ENCODE measurements around the gene KCNQ5.

KCNQ5 gene

GRCh38 chr6:72810571-72811280 is 188.9 kb downstream of the KCNQ5 start:
- peak; percentile 30 for DNase-seq

DNA sequence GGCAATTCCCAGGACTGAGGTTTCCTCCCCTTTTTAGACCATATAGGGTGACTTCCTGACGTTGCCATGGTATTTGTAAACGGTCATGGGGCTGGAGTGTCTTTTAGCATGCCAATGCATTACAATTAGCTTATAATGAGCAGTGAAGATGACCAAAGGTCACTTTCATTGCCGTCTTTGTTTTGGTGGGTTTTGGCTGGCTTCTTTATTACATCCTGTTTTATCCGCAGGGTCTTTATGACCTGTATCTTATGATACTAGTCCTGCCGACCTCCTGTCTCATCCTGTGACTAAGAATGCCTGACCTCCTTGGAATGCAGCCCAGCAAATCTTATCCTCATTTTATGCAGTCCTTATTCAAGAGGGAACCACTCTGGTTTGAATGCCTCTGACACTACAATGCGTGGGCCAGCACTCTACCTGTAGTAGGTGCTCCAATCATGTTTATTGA is 190.1 kb downstream of the KCNQ5 start:
- DNase-seq, result peak; percentile 58

GRCh38 chr6:72813807-72814596 is 192.1 kb downstream of the KCNQ5 start:
- no peak for DNase-seq

GRCh38 chr6:72816022-72816421 is 194.2 kb downstream of the KCNQ5 start:
- no peak for DNase-seq

DNA sequence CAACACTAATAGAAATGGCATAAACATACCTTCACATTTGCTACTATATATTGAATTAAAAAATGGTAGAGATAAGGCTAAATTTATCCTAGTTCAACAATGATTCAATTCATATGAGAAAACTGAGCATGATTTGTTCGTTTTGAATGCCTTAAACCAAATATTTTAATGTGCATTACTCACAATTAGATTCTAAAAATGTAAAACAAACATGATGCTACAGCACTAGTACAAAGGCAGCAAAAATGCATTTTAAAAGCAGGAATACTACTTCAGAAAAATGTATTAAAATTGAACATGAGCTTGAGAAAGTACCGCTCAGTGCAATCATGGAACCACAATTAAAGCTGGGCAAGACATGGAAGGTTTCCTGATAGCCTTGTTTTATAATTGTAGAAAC is 195.3 kb downstream of the KCNQ5 start:
- no peak for DNase-seq

DNA sequence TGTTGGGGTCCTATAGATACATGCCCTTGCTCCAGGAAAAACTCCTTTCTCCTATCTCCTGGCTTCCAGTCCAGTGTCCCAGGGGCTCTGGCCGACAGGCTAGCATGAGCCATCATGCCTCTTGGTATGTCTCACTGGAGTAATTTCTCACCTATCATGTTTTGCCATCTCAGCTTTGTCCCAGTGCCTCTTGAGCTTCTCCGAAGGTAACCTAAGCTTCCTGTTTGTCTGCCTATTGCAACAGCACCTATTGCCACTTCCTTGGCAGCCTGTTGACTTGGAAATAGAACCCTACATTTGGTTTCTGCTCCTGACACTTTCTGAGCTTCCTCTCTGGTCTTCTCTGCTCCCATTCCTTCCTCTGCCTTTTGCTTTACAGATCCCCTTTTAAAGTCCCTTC is 197.7 kb downstream of the KCNQ5 start:
- DNase-seq, result no peak

- DNase-seq, result no peak
Observed at GRCh38 chr6:72820153-72820552, 198.3 kb downstream of the KCNQ5 start.

- no peak for DNase-seq
Observed at GRCh38 chr6:72820906-72821305, 199.0 kb downstream of the KCNQ5 start.

DNA sequence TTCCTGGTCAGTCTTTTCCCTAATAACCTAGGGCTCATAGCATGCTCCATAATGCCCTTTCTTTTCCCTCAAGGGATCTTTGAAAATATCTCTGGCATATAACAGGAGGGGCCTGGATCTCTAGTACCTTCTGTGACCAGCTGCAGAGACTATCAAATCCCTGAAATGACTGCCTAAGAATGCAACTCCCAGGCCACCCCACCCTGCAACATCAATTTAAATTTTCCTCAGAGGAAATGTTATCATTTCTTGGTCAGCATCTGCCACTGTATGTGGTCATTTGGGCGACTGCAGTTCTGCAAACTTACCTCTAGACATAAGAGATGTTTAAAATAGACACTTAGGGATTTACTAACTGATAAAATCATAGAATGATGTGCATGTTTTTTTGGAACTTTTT is 200.2 kb downstream of the KCNQ5 start:
- DNase-seq, result no peak

DNA sequence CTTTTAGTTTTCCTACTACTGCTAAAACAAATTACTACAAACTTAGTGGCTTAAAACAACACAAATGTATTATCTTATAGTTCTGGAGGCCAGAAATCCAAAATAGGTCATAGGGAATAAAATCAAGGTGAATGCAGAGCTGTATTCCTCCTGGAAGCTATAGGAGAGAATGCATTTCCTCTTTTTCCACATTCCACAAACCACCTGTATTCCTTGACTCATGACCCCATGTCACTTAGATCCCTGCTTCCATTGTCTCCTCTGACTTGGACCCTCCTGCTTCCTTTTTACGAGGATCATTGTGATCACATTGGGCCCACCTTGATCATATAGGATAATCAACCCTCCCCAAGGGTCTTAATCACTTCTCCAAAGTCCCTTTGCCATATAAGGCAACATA is 200.8 kb downstream of the KCNQ5 start:
- DNase-seq, result no peak

DNA sequence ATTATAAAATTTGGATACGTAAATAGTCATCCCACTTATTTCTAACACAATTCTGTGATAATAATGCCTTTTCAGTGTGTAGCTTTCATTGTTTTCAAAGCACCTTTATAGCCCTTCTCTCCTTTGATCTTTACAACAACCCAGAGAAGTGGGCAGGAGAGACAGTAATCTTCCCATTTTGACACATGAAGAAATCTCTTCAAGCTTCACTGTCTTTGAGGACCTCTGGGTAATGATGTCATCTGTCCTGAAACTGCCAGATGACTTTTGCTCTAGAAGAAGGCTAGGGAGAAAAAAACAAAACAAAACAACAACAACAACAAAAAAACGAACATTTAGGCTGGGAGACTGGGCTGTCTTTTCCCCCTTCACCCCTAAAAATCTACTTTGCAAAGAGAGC is 203.0 kb downstream of the KCNQ5 start:
- no peak for DNase-seq

- DNase-seq, result peak; percentile 67
Observed at GRCh38 chr6:72825315-72825911, 203.5 kb downstream of the KCNQ5 start.

GRCh38 chr6:72826037-72826436 is 204.2 kb downstream of the KCNQ5 start:
- DNase-seq, result peak; percentile 78

DNA sequence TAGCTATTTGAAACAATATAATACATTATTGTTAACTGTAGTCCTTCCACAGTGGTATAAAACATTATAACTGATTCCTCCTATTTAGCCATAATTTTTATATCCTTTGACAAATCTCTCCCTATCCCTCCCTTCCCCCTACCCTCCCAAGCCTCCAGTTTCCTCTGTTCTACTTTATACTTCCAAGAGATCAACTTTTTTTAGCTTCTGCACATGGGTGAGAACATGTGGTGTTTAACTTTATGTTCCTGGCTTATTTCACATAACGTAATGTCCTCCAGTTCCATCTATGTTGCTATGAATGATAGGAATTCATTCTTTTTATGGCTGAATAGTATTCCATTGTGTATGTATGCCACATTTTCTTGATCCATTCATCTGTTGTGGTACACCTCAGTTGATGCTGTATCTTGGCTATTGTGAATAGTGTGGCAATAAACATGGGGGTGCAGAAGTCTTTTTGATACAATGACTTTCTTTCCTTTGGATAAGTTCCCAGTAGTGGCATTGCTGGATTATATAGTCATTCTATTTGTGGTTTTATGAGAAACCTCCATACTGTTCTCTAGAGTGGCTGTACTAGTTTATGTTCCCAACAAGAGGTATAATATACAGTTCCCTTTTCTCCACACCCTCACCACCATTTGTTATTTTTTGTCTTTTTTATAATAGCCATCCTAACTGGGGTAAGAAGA is 205.0 kb downstream of the KCNQ5 start:
- DNase-seq, result peak; percentile 87

DNA sequence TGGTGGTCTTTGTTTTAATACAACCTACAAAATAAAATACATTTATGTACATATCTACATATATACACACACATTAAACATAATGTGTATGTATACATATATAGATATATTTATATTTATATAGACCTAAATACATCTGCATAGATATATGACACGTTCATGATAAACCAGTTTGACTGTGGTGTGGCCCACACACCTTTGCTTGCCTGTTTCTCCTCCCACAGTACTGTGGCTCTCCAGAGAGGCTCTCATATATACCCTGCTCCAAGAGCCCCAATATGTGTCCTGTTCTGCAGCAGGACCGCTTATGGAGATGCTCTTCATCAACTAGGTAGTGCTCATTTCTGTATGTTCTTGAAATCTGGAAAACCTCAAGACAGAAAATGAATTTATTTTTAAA is 207.0 kb downstream of the KCNQ5 start:
- DNase-seq, result no peak

DNA sequence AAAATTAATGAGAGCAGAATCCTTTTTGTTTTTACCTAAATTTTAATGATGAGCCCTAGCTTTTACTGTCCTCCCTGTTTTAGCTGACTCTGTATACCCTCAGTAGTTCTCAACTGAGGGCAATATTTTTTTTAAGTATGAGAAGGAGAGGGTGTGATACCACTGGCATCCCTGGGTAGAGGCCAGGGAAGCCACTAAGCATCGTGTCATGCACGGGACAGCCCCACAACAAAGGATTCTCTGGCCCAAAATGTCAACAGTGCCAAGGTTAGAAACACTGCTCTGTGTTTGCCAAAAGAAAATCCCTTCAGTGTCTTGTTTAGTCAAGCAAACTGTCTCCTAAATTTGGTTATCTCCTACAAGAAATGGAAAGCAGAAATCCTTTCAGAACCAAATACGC is 210.4 kb downstream of the KCNQ5 start:
- DNase-seq, result peak; percentile 47

DNA sequence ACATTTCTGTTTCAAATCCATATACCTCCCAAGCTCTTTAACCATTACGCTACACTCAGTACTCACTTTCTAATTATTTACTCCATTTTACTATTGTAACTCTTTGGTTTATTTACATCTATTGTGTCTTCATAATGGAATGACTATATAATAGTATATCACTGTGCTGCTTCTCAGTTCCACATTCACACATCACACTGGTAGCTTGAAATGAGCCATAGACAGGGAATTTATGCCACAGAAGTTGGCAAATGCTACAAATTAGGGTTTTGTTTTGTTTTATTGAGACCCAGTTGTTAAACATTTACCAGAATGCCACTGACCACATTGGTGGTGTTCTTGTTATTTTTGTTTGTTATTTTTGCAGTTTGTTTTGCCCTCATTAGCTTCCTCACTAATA is 213.9 kb downstream of the KCNQ5 start:
- no peak for DNase-seq

DNA sequence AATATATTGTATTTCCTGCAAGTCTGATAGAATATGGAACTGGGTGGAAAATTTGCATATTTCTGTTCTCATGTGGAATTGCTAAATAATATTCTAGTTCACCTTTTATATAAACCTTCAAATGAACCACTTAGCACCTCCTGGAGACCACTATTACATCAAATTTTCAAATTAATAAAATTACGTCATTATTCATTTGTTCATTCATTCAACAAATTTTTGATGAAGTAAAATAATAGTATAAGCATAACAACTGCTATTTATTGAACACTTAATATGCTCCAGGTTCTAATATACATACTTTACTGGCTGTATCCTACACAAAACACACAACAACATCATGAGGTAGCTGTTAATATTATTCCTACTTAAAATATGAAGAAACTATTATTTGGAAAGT is 215.1 kb downstream of the KCNQ5 start:
- no peak for DNase-seq

- DNase-seq, result no peak
Observed at GRCh38 chr6:72841195-72841594, 219.3 kb downstream of the KCNQ5 start.

- no peak for DNase-seq
Observed at GRCh38 chr6:72842140-72842539, 220.3 kb downstream of the KCNQ5 start.

DNA sequence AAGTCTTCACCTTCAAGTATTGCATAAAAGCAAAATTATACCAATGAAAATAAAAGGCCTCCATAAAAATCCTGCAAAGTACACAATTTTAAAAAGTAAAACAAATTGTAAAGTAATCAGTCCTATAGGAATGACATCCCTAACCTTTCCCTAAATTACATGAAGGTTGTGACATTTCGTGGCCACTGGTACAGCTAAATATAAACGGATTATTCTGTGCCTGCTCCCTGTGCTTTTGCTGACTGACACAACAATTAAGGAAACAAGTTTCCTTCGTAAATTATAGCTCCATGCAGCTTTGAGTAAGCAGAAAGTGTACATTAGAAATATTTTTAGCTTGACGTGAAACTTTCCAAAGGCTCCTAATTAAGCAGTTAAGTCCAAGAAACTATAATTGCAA is 222.8 kb downstream of the KCNQ5 start:
- DNase-seq, result no peak

- DNase-seq, result no peak
Observed at GRCh38 chr6:72849346-72849745, 227.5 kb downstream of the KCNQ5 start.

DNA sequence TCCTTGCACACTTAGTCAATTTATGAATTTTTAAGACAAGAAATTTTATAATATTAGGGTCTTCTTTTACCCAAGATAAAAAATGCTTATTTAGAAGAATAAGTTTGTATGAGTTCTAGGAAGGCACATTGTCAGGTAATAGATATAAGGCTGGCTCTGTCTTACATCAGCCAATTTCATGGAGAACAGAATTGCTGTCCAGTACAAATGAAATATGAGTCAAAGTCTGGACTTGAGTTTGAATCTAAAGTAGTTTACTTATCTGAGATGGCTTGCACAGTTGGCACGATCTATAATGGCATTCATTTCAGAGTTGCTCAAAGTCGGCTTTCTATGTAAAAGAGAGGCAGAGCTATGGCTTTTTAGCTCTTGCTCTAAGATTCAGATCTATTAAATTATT is 228.2 kb downstream of the KCNQ5 start:
- no peak for DNase-seq

Data from fibroblast of skin of right quadriceps (primary cell).